Pancreas (tissue), 10 donors: ENCODE results near the gene ZBTB8OS. TPM values are rescaled to one million over a fixed set of nuclear protein-coding genes. Genes with fewer than 3 reads are reported as not detected.
"Not testable (repeated sequence)": the region's sequence is repeated elsewhere in the genome, so short reads cannot be mapped to it uniquely, and the experiment has no call there.

Source experiments
- ATAC-seq, 4 donors: fragments of 200-7000 bp; cut with Tn5 transposase; one replicate each; pipeline versions ENCODE4 v1.8.0 to v1.9.1; 2020; ENCODE audit warnings: mild to moderate bottlenecking in 4 of 4, moderate library complexity in 4 of 4
- DNase-seq, 6 donors: peaks; one replicate each; pipeline ENCODE4 v3.0.0-alpha.2; 2020
- FAIRE-seq: peaks from 2 replicates; lab custom pipeline; 2012; peaks lifted over from hg19 to GRCh38; lab: Jason Lieb, UNC
- H3K27ac ChIP-seq, 4 donors: fragments of 200-600 bp; sonication (generic); 1 replicate in 3 of 4; 2 replicates in 1 of 4; pipeline versions ENCODE4 v1.5.0 to v1.8.0; 2020
- H3K27me3 ChIP-seq, 4 donors: fragments of 200-600 bp; one replicate each; pipeline ENCODE4 v1.8.0; 2021
- H3K36me3 ChIP-seq, 3 donors: fragments of 200-600 bp; sonication (generic) in 1 of 3; one replicate each; pipeline versions ENCODE4 v1.5.0 to v1.8.0; 2020 to 2021
- H3K4me1 ChIP-seq, 3 donors: fragments of 200-600 bp; one replicate each; pipeline ENCODE4 v1.8.0; 2021
- H3K4me3 ChIP-seq, 4 donors: fragments of 200-600 bp; sonication (generic) in 2 of 4; one replicate each; pipeline versions ENCODE4 v1.5.0 to v1.8.0; 2020 to 2021
- H3K9me3 ChIP-seq, 4 donors: fragments of 200-600 bp; one replicate each; pipeline ENCODE4 v1.8.0; 2021
- WGBS, 2 donors: extraction: QIAGEN DNeasy Blood & Tissue Kit; methylation state at CpG; one replicate each; pipeline ENCODE4 v1.1.7; 2013; 5-methylcytosine and 5-hydroxymethylcytosine counted together
- intact Hi-C, 3 donors: fragments of 100-400 bp; cut with DNase I; formaldehyde crosslinking; loops; one replicate each; pipeline versions ENCODE4 v1.11.1 to v1.14.2; 2022
- polyA plus RNA-seq, 2 donors: library from polyadenylated mRNA; stranded (reverse); fragments of 200-250 nt; gene quantifications; one replicate each; pipeline ENCODE4 v1.2.3, GENCODE V29; 2013
- total RNA-seq, 6 donors: library from RNA; stranded (reverse); fragmentation: NEBNext Ultra II Directional in 4 of 6; extraction: Animal tissue kit (Norgen Biotek cat#: 25700) in 4 of 6; gene quantifications; one replicate each; pipeline versions ENCODE4 v1.2.1 to v1.2.4, GENCODE V29; 2021 to 2023
- TF ChIP-seq, protein P1 (sequence below), 4 donors: fragments of 200-600 bp; sonication (generic) in 3 of 4; IDR thresholded peaks; one replicate each; pipeline versions ENCODE4 v1.5.0 to v1.8.0; 2021; ENCODE audit warnings: antibody characterized with exemption in 4 of 4
- donor health status: healthy with polysubstance abuse.
- donor health status: DM: no; HTN: no; CAD: no; lungs with moderate emphysema.
- donor health status: DM: no; HTN: no; CAD: no.
- donor health status: control.
- donor health status: control.
- donor health status: Bipolar disorder and iron deficiency.
- donor health status: DM: yes; HTN: yes; CAD: no.
- donor health status: DM: no; HTN: no; CAD: no.
- donor health status: DM: no; HTN: no; CAD: no.
- donor health status: DM: yes; HTN: yes; CAD: no.

ZBTB8OS gene
- 10 to 100 TPM; 11.6 to 20.9 (median 16.3) TPM for total RNA-seq
- 10 to 100 TPM; 30.0 to 37.0 TPM for polyA plus RNA-seq

- H3K4me1 ChIP-seq: peaks cover 14 to 32% (median 23%) of the 10 kb centered on the region in 3 donors
- peak; percentile 13 for FAIRE-seq
- TF ChIP-seq, protein P1, sequence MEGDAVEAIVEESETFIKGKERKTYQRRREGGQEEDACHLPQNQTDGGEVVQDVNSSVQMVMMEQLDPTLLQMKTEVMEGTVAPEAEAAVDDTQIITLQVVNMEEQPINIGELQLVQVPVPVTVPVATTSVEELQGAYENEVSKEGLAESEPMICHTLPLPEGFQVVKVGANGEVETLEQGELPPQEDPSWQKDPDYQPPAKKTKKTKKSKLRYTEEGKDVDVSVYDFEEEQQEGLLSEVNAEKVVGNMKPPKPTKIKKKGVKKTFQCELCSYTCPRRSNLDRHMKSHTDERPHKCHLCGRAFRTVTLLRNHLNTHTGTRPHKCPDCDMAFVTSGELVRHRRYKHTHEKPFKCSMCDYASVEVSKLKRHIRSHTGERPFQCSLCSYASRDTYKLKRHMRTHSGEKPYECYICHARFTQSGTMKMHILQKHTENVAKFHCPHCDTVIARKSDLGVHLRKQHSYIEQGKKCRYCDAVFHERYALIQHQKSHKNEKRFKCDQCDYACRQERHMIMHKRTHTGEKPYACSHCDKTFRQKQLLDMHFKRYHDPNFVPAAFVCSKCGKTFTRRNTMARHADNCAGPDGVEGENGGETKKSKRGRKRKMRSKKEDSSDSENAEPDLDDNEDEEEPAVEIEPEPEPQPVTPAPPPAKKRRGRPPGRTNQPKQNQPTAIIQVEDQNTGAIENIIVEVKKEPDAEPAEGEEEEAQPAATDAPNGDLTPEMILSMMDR (IDR thresholded peaks at IDR 0.05): no peak
- H3K27me3 ChIP-seq: no peaks in the 10 kb centered on the region
- H3K4me3 ChIP-seq: peak within 1 kb of the TSS; percentile 60 to 84 (median 72)
- 0% methylated on average over 21 of the region's 21 CpGs for WGBS, 2 donors
- ATAC-seq: peak; percentile 85 to 92 (median 86)
- intact Hi-C loops: no loop called here
- peak; percentile 86 to 94 (median 93) for DNase-seq
- peaks cover 0 to 10% (median 3%) of the 10 kb centered on the region in 3 donors for H3K36me3 ChIP-seq
- H3K27ac ChIP-seq: peak within 1 kb of the TSS; percentile 88 to 100 (median 98)
- H3K9me3 ChIP-seq: no peaks in the 10 kb centered on the region
Measured at GRCh38 chr1:32650248-32650751, at the start of gene ZBTB8OS. ZBTB8OS (minus strand) TSS chr1:32650550; CDS start chr1:32650529, 21 bp downstream.

DNA sequence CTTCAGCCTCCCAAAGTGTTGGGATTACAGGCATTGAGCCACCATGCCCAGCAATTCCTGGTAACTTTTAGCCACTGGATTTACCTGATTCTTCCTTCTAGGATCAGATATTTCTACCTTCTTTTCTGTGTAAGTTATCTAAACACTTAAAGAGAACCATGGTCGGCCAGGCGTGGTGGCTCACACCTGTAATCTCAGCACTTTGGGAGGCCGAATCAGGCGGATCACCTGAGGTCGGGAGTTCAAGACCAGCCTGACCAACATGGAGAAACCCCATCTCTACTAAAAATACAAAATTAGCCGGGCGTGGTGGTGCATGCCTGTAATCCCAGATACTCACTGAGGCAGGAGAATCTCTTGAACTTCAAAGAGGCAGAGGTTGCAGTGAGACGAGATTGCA is 46.6 kb upstream of the ZBTB8OS start:
- FAIRE-seq, H3K27me3 ChIP-seq, H3K36me3 ChIP-seq, intact Hi-C loops, H3K4me1 ChIP-seq, H3K9me3 ChIP-seq, ATAC-seq, H3K4me3 ChIP-seq, H3K27ac ChIP-seq: not testable (repeated sequence)
- DNase-seq: peak in 1 of 6 donors; percentile 7
- 92 to 97% methylated on average over 8 of the region's 8 CpGs for WGBS, 2 donors

DNA sequence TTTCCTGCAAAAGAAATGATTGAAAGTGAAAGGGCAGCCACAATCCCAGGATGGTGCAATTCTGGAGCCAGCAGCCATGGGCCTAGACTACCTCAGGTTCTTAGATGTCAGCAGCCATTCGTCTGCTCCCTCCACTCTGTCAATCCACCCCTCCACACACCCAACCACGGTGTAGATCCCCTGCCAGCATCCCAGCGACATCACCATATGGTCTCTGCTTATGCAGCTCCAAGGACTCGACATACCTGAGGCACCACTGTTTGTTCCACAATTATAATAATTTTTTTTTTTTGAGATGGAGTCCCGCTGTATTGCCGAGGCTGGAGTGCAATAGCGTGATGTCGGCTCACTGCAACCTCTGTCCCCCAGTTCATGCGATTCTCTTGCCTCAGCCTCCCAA is 45.7 kb upstream of the ZBTB8OS start:
- WGBS, 2 donors: 93 to 97% methylated on average over 9 of the region's 9 CpGs
- no peaks in the 10 kb centered on the region for H3K27me3 ChIP-seq
- no peak overlapping the region for H3K4me3 ChIP-seq
- TF ChIP-seq, protein P1 (IDR thresholded peaks at IDR 0.05): no peak
- ATAC-seq (no peak), DNase-seq (peak in 1 of 6 donors; percentile 21), FAIRE-seq (no peak)
- no peaks in the 10 kb centered on the region for H3K9me3 ChIP-seq
- no peak overlapping the region for H3K27ac ChIP-seq
- no peaks in the 10 kb centered on the region for H3K4me1 ChIP-seq
- no peaks in the 10 kb centered on the region for H3K36me3 ChIP-seq
- intact Hi-C loops: no loop called here

DNA sequence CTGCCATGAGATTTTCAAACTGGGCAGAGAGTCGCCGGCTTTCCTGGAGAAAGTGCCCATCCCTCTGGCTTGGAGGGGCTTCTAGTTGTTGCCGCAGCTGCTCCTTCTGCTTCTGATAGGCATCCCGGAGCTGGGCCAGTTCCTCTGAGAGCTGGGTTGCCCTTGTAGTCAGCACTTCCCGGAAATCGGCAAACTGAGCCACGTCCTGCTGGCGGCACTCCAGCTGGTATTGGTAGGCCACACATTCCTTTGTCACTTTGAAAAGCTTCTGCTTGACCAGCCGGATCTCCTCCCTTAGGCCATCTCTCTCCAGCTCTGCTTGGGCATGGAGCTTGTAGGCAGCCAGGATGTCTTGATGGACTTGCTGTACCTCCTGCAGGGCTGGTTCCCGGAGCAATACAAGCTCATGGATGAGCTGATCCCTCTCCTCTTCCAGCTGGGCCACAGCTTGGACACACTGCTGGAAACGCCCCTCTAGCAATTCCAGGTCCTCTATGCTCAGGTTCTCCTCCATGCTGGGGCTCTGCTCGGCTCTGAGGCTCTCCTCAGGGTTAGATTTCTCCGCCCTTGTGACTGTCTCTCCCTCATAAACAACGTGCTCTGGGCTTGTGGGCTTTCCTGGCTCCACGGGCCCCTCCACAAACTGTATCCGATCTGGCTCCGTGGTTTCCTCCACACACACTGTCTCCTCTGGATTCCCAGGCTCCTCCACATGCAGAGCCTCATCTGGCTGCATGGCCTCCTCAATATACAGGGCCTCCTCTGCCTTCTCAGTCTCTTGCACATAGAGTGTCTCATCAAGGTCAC is 45.0 kb upstream of the ZBTB8OS start:
- peak; percentile 66 to 85 (median 80) for ATAC-seq
- 52 to 56% methylated on average over 17 of the region's 17 CpGs for WGBS, 2 donors
- Histone ChIP-seq H3K4me3 (no peak overlapping the region), H3K36me3 (no peaks in the 10 kb centered on the region), H3K27ac (no peak overlapping the region), H3K9me3 (no peaks in the 10 kb centered on the region), H3K4me1 (no peaks in the 10 kb centered on the region), H3K27me3 (no peaks in the 10 kb centered on the region)
- TF ChIP-seq, protein P1 (IDR thresholded peaks at IDR 0.05): no peak
- intact Hi-C loops: no loop called here
- FAIRE-seq: no peak
- DNase-seq: peak; percentile 54 to 82 (median 69)

- Histone ChIP-seq H3K4me1 (no peaks in the 10 kb centered on the region), H3K27me3 (no peaks in the 10 kb centered on the region), H3K9me3 (no peaks in the 10 kb centered on the region), H3K36me3 (no peaks in the 10 kb centered on the region), H3K27ac (no peak overlapping the region), H3K4me3 (no peak overlapping the region)
- intact Hi-C loops: no loop called here
- WGBS, 2 donors: 94 to 96% methylated on average over 6 of the region's 6 CpGs
- ATAC-seq: no peak
- no peak for FAIRE-seq
- TF ChIP-seq, protein P1 (IDR thresholded peaks at IDR 0.05): no peak
- DNase-seq: no peak
Measured at GRCh38 chr1:32693455-32694174, 43.3 kb upstream of the ZBTB8OS start.
